Caco-2 (cell line): ENCODE measurements around the gene CIB2. TPM values are rescaled to one million over a fixed set of nuclear protein-coding genes. Genes with fewer than 3 reads are reported as not detected.

Experiments used
- BruUV-seq: library from RNA; stranded (reverse); fragments of 400-500 nt; replicated peaks from 2 replicates; lab custom pipeline; 2021; lab: Mats Ljungman, UMichigan
- CTCF ChIA-PET: fragments of 300-600 bp; sonication (Branson Sonifier 250); formaldehyde crosslinking; loops from one replicate; lab custom pipeline; 2022; ENCODE audit warnings: antibody characterized with exemption; lab: Charles Lee
- POLR2A ChIA-PET: fragments of 300-600 bp; sonication (Branson Sonifier 250); formaldehyde crosslinking; loops from one replicate; lab custom pipeline; 2022; ENCODE audit warnings: antibody characterized with exemption; lab: Charles Lee
- DNase-seq, 2 experiments: peaks; one replicate each; pipeline versions ENCODE4 v3.0.0 to v3.0.0-alpha.2; 2020 to 2022
- H3K27me3 ChIP-seq: replicated peaks from 2 replicates; pipeline ENCODE4 v1.6.0; 2011; ENCODE audit warnings: low read length; ENCODE audit not compliant: control insufficient read depth, insufficient read depth
- H3K36me3 ChIP-seq: 2 replicates; pipeline ENCODE4 v1.5.1; 2011; ENCODE audit warnings: low read length; ENCODE audit not compliant: control insufficient read depth, insufficient read depth
- H3K4me1 ChIP-seq: fragments of 250-450 bp; sonication (Bioruptor Pico); 2 replicates; pipeline ENCODE4 v1.5.1; 2020; ENCODE audit warnings: mild to moderate bottlenecking
- H3K4me3 ChIP-seq: 2 replicates; pipeline ENCODE4 v1.5.1; 2011; ENCODE audit warnings: low read depth, mild to moderate bottlenecking, control low read depth, low read length
- H3K9me3 ChIP-seq: fragments of 250-450 bp; sonication (Bioruptor Pico); 2 replicates; pipeline ENCODE4 v1.5.1; 2020; ENCODE audit warnings: mild to moderate bottlenecking, moderate library complexity
- H3K27ac Mint-ChIP-seq: one replicate; pipeline ENCODE4 v1.8.0; 2022; ENCODE audit warnings: mixed read lengths; ENCODE audit not compliant: unreplicated experiment
- H3K27me3 Mint-ChIP-seq: one replicate; pipeline ENCODE4 v1.8.0; 2022; ENCODE audit warnings: mixed read lengths; ENCODE audit not compliant: insufficient read depth, unreplicated experiment
- H3K36me3 Mint-ChIP-seq: one replicate; pipeline ENCODE4 v1.8.0; 2022; ENCODE audit warnings: mild to moderate bottlenecking, mixed read lengths; ENCODE audit not compliant: insufficient read depth, unreplicated experiment
- H3K4me1 Mint-ChIP-seq: one replicate; pipeline ENCODE4 v1.8.0; 2022; ENCODE audit warnings: low read depth, mixed read lengths; ENCODE audit not compliant: unreplicated experiment
- H3K4me3 Mint-ChIP-seq: one replicate; pipeline ENCODE4 v1.8.0; 2022; ENCODE audit warnings: mild to moderate bottlenecking, moderate library complexity, mixed read lengths; ENCODE audit not compliant: unreplicated experiment
- H3K9me3 Mint-ChIP-seq: one replicate; pipeline ENCODE4 v1.8.0; 2022; ENCODE audit warnings: mixed read lengths; ENCODE audit not compliant: unreplicated experiment
- intact Hi-C: fragments of 100-400 bp; cut with micrococcal nuclease; formaldehyde crosslinking; loops from one replicate; pipeline ENCODE4 v1.10.0; 2022; ENCODE audit not compliant: unreplicated experiment
- total RNA-seq: library from RNA; stranded (reverse); gene quantifications from 2 replicates; pipeline ENCODE4 v1.2.3, GENCODE V29; 2022
- TF ChIP-seq, protein P1 (sequence below), 2 experiments: fragments of 200-600 bp in 1 of 2; IDR thresholded peaks; 1 replicate in 1 of 2; 2 replicates in 1 of 2; pipeline versions ENCODE4 v1.5.1 to v1.8.0; 2011 to 2022; ENCODE audit warnings: antibody characterized with exemption in 1 of 2, control low read depth in 1 of 2, inconsistent platforms in 1 of 2, low read depth in 1 of 2, low read length in 1 of 2, mild to moderate bottlenecking in 1 of 2, moderate library complexity in 1 of 2; ENCODE audit not compliant: insufficient read depth in 1 of 2, severe bottlenecking in 1 of 2, unreplicated experiment in 1 of 2

The CIB2 gene
- total RNA-seq, 1 experiment from 2014 or later = 0.75 TPM

DNA sequence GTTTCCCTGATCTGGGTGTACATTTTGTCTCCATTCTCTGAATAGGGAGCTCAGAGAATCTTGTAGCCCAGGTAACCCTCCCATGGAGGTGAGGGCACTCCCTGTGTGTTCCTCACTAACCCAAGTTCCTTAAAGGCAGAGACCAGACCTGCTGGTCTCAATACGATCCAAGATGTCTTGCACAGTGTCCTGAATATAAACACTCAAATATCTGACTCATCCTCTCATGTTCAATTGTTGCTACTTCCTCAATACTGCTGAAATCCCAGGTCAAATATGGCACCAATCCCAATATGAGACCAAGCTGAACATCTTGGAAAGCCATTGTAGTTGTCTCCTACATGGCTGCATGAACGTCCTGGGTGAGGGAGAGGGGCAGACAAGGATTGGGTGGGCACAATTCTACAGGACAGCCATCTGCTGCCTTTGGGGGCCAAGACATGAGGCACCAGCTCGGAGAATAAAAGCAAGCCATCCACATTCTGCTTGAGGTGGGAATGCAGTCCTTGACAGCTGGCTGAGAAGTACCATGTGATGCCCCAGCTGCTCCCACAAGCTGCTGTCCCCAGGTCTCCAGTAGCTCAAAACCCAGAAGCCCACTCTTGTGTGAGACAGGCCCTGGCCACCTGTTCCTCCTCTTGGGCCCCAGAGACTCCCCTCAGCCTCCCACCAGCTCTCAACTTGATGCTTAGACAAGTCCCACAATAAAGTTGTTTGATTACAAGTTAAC, 72.0 kb downstream of the CIB2 start:
- CTCF ChIA-PET = no interaction called here
- peaks cover 18% of the 10 kb centered on the region for H3K4me1 Mint-ChIP-seq
- H3K4me1 ChIP-seq = peaks cover 18% of the 10 kb centered on the region

GRCh38 chr15:78058401-78058935, 72.8 kb downstream of the CIB2 start:
- intact Hi-C loops = no loop called here
- H3K4me1 ChIP-seq = peaks cover 18% of the 10 kb centered on the region
- no peaks in the 10 kb centered on the region for H3K9me3 ChIP-seq
- peak overlapping the region; percentile 40 for H3K27ac Mint-ChIP-seq
- no peaks in the 10 kb centered on the region for H3K27me3 Mint-ChIP-seq
- H3K4me1 Mint-ChIP-seq = peaks cover 18% of the 10 kb centered on the region
- H3K27me3 ChIP-seq = no peaks in the 10 kb centered on the region
- no peaks in the 10 kb centered on the region for H3K36me3 ChIP-seq
- no peaks in the 10 kb centered on the region for H3K36me3 Mint-ChIP-seq
- ChIA-PET POLR2A (no interaction called here), CTCF (no interaction called here)
- no peak for DNase-seq
- no peaks in the 10 kb centered on the region for H3K9me3 Mint-ChIP-seq
- no TSS peak for BruUV-seq
- H3K4me3 Mint-ChIP-seq = no peak overlapping the region
- H3K4me3 ChIP-seq = no peak overlapping the region
- TF ChIP-seq, protein P1, sequence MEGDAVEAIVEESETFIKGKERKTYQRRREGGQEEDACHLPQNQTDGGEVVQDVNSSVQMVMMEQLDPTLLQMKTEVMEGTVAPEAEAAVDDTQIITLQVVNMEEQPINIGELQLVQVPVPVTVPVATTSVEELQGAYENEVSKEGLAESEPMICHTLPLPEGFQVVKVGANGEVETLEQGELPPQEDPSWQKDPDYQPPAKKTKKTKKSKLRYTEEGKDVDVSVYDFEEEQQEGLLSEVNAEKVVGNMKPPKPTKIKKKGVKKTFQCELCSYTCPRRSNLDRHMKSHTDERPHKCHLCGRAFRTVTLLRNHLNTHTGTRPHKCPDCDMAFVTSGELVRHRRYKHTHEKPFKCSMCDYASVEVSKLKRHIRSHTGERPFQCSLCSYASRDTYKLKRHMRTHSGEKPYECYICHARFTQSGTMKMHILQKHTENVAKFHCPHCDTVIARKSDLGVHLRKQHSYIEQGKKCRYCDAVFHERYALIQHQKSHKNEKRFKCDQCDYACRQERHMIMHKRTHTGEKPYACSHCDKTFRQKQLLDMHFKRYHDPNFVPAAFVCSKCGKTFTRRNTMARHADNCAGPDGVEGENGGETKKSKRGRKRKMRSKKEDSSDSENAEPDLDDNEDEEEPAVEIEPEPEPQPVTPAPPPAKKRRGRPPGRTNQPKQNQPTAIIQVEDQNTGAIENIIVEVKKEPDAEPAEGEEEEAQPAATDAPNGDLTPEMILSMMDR (IDR thresholded peaks at IDR 0.05; ENCODE audit: insufficient read depth in 1 of 2, low read depth in 1 of 2, low read length in 1 of 2, severe bottlenecking in 1 of 2, unreplicated experiment in 1 of 2) = no peak

More for the DNA sequence above, 72.0 kb downstream of the CIB2 start:
- Histone ChIP-seq H3K9me3 (no peaks in the 10 kb centered on the region), H3K27me3 (no peaks in the 10 kb centered on the region), H3K4me3 (no peak overlapping the region), H3K36me3 (no peaks in the 10 kb centered on the region)
- no peaks in the 10 kb centered on the region for H3K27me3 Mint-ChIP-seq
- H3K27ac Mint-ChIP-seq = peak overlapping the region; percentile 40
- intact Hi-C loops = no loop called here
- no peaks in the 10 kb centered on the region for H3K36me3 Mint-ChIP-seq
- BruUV-seq = no TSS peak
- no peak overlapping the region for H3K4me3 Mint-ChIP-seq
- POLR2A ChIA-PET = no interaction called here
- TF ChIP-seq, protein P1 (IDR thresholded peaks at IDR 0.05; ENCODE audit: insufficient read depth in 1 of 2, low read depth in 1 of 2, low read length in 1 of 2, severe bottlenecking in 1 of 2, unreplicated experiment in 1 of 2) = no peak
- DNase-seq = no peak
- H3K9me3 Mint-ChIP-seq = no peaks in the 10 kb centered on the region

GRCh38 chr15:78057803-78058202, 73.4 kb downstream of the CIB2 start:
- no peaks in the 10 kb centered on the region for H3K27me3 ChIP-seq
- H3K4me1 ChIP-seq = peaks cover 22% of the 10 kb centered on the region
- Mint-ChIP-seq H3K9me3 (no peaks in the 10 kb centered on the region), H3K27me3 (no peaks in the 10 kb centered on the region), H3K4me1 (peaks cover 18% of the 10 kb centered on the region), H3K36me3 (no peaks in the 10 kb centered on the region), H3K4me3 (no peak overlapping the region), H3K27ac (no peak overlapping the region)
- no peak overlapping the region for H3K4me3 ChIP-seq
- CTCF ChIA-PET = no interaction called here
- TF ChIP-seq, protein P1 (IDR thresholded peaks at IDR 0.05; ENCODE audit: insufficient read depth in 1 of 2, low read depth in 1 of 2, low read length in 1 of 2, severe bottlenecking in 1 of 2, unreplicated experiment in 1 of 2) = no peak
- H3K36me3 ChIP-seq = no peaks in the 10 kb centered on the region
- intact Hi-C loops = no loop called here
- BruUV-seq = no TSS peak
- POLR2A ChIA-PET = no interaction called here
- DNase-seq = no peak
- H3K9me3 ChIP-seq = no peaks in the 10 kb centered on the region
